Activated naive CD4-positive, alpha-beta T cell treated with anti-CD3 and anti-CD28 coated beads, Interleukin-2, amount 10 ng/mL, durations not matched to agents 7 days and 5 days (primary cell): Measurements from ENCODE around the gene APBB2.
"Not testable (repeated sequence)": the region's sequence is repeated elsewhere in the genome, so short reads cannot be mapped to it uniquely, and the experiment has no call there.

Source experiments
- CTCF ChIA-PET: fragments of 350-600 bp; sonication (Branson Sonifier 250); formaldehyde crosslinking; loops from one replicate; lab custom pipeline; 2021; ENCODE audit warnings: antibody characterized with exemption; lab: Charles Lee
- DNase-seq: peaks from one replicate; pipeline ENCODE4 v3.0.0-alpha.2; 2020
- H3K27ac Mint-ChIP-seq: one replicate; pipeline ENCODE4 v1.8.0; 2021; ENCODE audit warnings: mild to moderate bottlenecking, moderate library complexity, mixed read lengths
- H3K27me3 Mint-ChIP-seq: one replicate; pipeline ENCODE4 v1.8.0; 2021; ENCODE audit warnings: mild to moderate bottlenecking, mixed read lengths
- H3K36me3 Mint-ChIP-seq: one replicate; pipeline ENCODE4 v1.8.0; 2021; ENCODE audit warnings: mixed read lengths
- H3K4me1 Mint-ChIP-seq: one replicate; pipeline ENCODE4 v1.8.0; 2021; ENCODE audit warnings: mixed read lengths
- H3K4me3 Mint-ChIP-seq: one replicate; pipeline ENCODE4 v1.8.0; 2021; ENCODE audit warnings: mild to moderate bottlenecking, moderate library complexity, mixed read lengths
- H3K9me3 Mint-ChIP-seq: one replicate; pipeline ENCODE4 v1.8.0; 2021; ENCODE audit warnings: mixed read lengths

The APBB2 gene

GRCh38 chr4:41064953-41065352, 149.4 kb downstream of the APBB2 start:
- no peaks in the 10 kb centered on the region for H3K4me1 Mint-ChIP-seq
- no peaks in the 10 kb centered on the region for H3K9me3 Mint-ChIP-seq
- DNase-seq = no peak
- no peaks in the 10 kb centered on the region for H3K36me3 Mint-ChIP-seq
- H3K27me3 Mint-ChIP-seq = peaks cover 4% of the 10 kb centered on the region
- H3K4me3 Mint-ChIP-seq = no peak overlapping the region
- CTCF ChIA-PET = no interaction called here
- H3K27ac Mint-ChIP-seq = no peak overlapping the region

GRCh38 chr4:41061482-41062185, 152.7 kb downstream of the APBB2 start:
- no peak for DNase-seq
- H3K4me1 Mint-ChIP-seq = no peaks in the 10 kb centered on the region
- no peak overlapping the region for H3K4me3 Mint-ChIP-seq
- no peak overlapping the region for H3K27ac Mint-ChIP-seq
- CTCF ChIA-PET = no interaction called here
- H3K36me3 Mint-ChIP-seq = no peaks in the 10 kb centered on the region
- no peaks in the 10 kb centered on the region for H3K9me3 Mint-ChIP-seq
- H3K27me3 Mint-ChIP-seq = peaks cover 4% of the 10 kb centered on the region

GRCh38 chr4:41060352-41061334, 153.7 kb downstream of the APBB2 start:
- Mint-ChIP-seq H3K27me3 (peaks cover 4% of the 10 kb centered on the region), H3K4me3 (no peak overlapping the region), H3K9me3 (no peaks in the 10 kb centered on the region), H3K27ac (no peak overlapping the region), H3K4me1 (no peaks in the 10 kb centered on the region), H3K36me3 (no peaks in the 10 kb centered on the region)
- DNase-seq = no peak
- CTCF ChIA-PET = no interaction called here

GRCh38 chr4:41059411-41059810, 154.9 kb downstream of the APBB2 start:
- H3K4me3 Mint-ChIP-seq, H3K9me3 Mint-ChIP-seq, H3K4me1 Mint-ChIP-seq, H3K27me3 Mint-ChIP-seq, H3K36me3 Mint-ChIP-seq, H3K27ac Mint-ChIP-seq, CTCF ChIA-PET, DNase-seq: not testable (repeated sequence)

- DNase-seq = no peak
- Mint-ChIP-seq H3K27ac (no peak overlapping the region), H3K36me3 (no peaks in the 10 kb centered on the region), H3K4me1 (no peaks in the 10 kb centered on the region), H3K27me3 (no peaks in the 10 kb centered on the region), H3K9me3 (no peaks in the 10 kb centered on the region), H3K4me3 (no peak overlapping the region)
- CTCF ChIA-PET = no interaction called here
Measured at GRCh38 chr4:41058426-41058825, 155.9 kb downstream of the APBB2 start.

GRCh38 chr4:41057467-41057866, 156.9 kb downstream of the APBB2 start:
- Mint-ChIP-seq H3K27ac (no peak overlapping the region), H3K4me3 (no peak overlapping the region), H3K27me3 (no peaks in the 10 kb centered on the region), H3K9me3 (no peaks in the 10 kb centered on the region), H3K4me1 (no peaks in the 10 kb centered on the region), H3K36me3 (no peaks in the 10 kb centered on the region)
- CTCF ChIA-PET = no interaction called here
- no peak for DNase-seq

- DNase-seq = no peak
- no peak overlapping the region for H3K4me3 Mint-ChIP-seq
- H3K27me3 Mint-ChIP-seq = no peaks in the 10 kb centered on the region
- no peaks in the 10 kb centered on the region for H3K36me3 Mint-ChIP-seq
- CTCF ChIA-PET = no interaction called here
- no peaks in the 10 kb centered on the region for H3K4me1 Mint-ChIP-seq
- peaks cover 1% of the 10 kb centered on the region for H3K9me3 Mint-ChIP-seq
- no peak overlapping the region for H3K27ac Mint-ChIP-seq
Measured at GRCh38 chr4:41052287-41052686, 162.1 kb downstream of the APBB2 start.

- H3K36me3 Mint-ChIP-seq = no peaks in the 10 kb centered on the region
- no peak for DNase-seq
- no peak overlapping the region for H3K4me3 Mint-ChIP-seq
- H3K27ac Mint-ChIP-seq = no peak overlapping the region
- H3K9me3 Mint-ChIP-seq = peaks cover 1% of the 10 kb centered on the region
- no peaks in the 10 kb centered on the region for H3K4me1 Mint-ChIP-seq
- CTCF ChIA-PET = no interaction called here
- no peaks in the 10 kb centered on the region for H3K27me3 Mint-ChIP-seq
Measured at GRCh38 chr4:41050880-41051775, 163.2 kb downstream of the APBB2 start.

- Mint-ChIP-seq H3K4me3 (no peak overlapping the region), H3K4me1 (no peaks in the 10 kb centered on the region), H3K36me3 (no peaks in the 10 kb centered on the region), H3K27ac (no peak overlapping the region), H3K27me3 (no peaks in the 10 kb centered on the region), H3K9me3 (peaks cover 3% of the 10 kb centered on the region)
- DNase-seq = no peak
- CTCF ChIA-PET = no interaction called here
Measured at GRCh38 chr4:41050116-41050515, 164.2 kb downstream of the APBB2 start.

GRCh38 chr4:41049176-41049575, 165.2 kb downstream of the APBB2 start:
- DNase-seq, H3K9me3 Mint-ChIP-seq, H3K4me1 Mint-ChIP-seq, H3K4me3 Mint-ChIP-seq, CTCF ChIA-PET, H3K27ac Mint-ChIP-seq, H3K36me3 Mint-ChIP-seq, H3K27me3 Mint-ChIP-seq: not testable (repeated sequence)

- H3K27me3 Mint-ChIP-seq = no peaks in the 10 kb centered on the region
- no peak for DNase-seq
- H3K36me3 Mint-ChIP-seq = no peaks in the 10 kb centered on the region
- no peak overlapping the region for H3K27ac Mint-ChIP-seq
- CTCF ChIA-PET = no interaction called here
- H3K4me3 Mint-ChIP-seq = no peak overlapping the region
- no peaks in the 10 kb centered on the region for H3K4me1 Mint-ChIP-seq
- H3K9me3 Mint-ChIP-seq = peaks cover 6% of the 10 kb centered on the region
Measured at GRCh38 chr4:41044791-41045190, 169.6 kb downstream of the APBB2 start.

- CTCF ChIA-PET = no interaction called here
- Mint-ChIP-seq H3K4me3 (no peak overlapping the region), H3K27me3 (no peaks in the 10 kb centered on the region), H3K36me3 (no peaks in the 10 kb centered on the region), H3K27ac (no peak overlapping the region), H3K4me1 (no peaks in the 10 kb centered on the region), H3K9me3 (peaks cover 6% of the 10 kb centered on the region)
- no peak for DNase-seq
Measured at GRCh38 chr4:41044165-41044564, 170.2 kb downstream of the APBB2 start.

- H3K9me3 Mint-ChIP-seq = peaks cover 6% of the 10 kb centered on the region
- no peaks in the 10 kb centered on the region for H3K36me3 Mint-ChIP-seq
- no peak for DNase-seq
- no peaks in the 10 kb centered on the region for H3K4me1 Mint-ChIP-seq
- CTCF ChIA-PET = interaction anchor here (0.5 kb wide), 1 partner anchor 125 kb away, joined by 4 read pairs; no protein-coding TSS in a partner anchor
- no peaks in the 10 kb centered on the region for H3K27me3 Mint-ChIP-seq
- no peak overlapping the region for H3K27ac Mint-ChIP-seq
- H3K4me3 Mint-ChIP-seq = no peak overlapping the region
Measured at GRCh38 chr4:41043465-41043864, 170.9 kb downstream of the APBB2 start.

- no peaks in the 10 kb centered on the region for H3K4me1 Mint-ChIP-seq
- H3K9me3 Mint-ChIP-seq = peaks cover 4% of the 10 kb centered on the region
- H3K27ac Mint-ChIP-seq = no peak overlapping the region
- no peak overlapping the region for H3K4me3 Mint-ChIP-seq
- no peaks in the 10 kb centered on the region for H3K27me3 Mint-ChIP-seq
- no peaks in the 10 kb centered on the region for H3K36me3 Mint-ChIP-seq
- no peak for DNase-seq
- CTCF ChIA-PET = no interaction called here
Measured at GRCh38 chr4:41041551-41041950, 172.8 kb downstream of the APBB2 start.
